ENCODE results near the gene NCKAP5L.

GRCh38 chr12:49791700-49792099, 36.5 kb downstream of the NCKAP5L start:
- TF ChIP-seq CTCF (conservative IDR thresholded peaks at IDR 0.05; ENCODE audit: low read depth in 2 of 2) (no peak), EZH2 (IDR thresholded peaks at IDR 0.05; ENCODE audit: low read depth, unreplicated experiment) (no peak), POLR2AphosphoS5 (IDR thresholded peaks at IDR 0.05; ENCODE audit: low read depth) (no peak), EZH2phosphoT487 (IDR thresholded peaks at IDR 0.05; ENCODE audit: unreplicated experiment) (no peak), CREB1 (CRISPR knock-in tag; IDR thresholded peaks at IDR 0.05; ENCODE audit: low read depth) (no peak), JUNB (IDR thresholded peaks at IDR 0.05; ENCODE audit: unreplicated experiment) (no peak)

Measured in GM23338 (cell line).